Endothelial cell of umbilical vein (primary cell): Measurements from ENCODE around the gene ARMH3.

Source experiments
- CTCF ChIP-seq, 2 donors: IDR thresholded peaks; 1 replicate in 1 of 2; 2 replicates in 1 of 2; pipeline ENCODE4 v1.5.1; 2011; ENCODE audit warnings: low read length in 2 of 2, mild to moderate bottlenecking in 2 of 2, moderate library complexity in 2 of 2, control low read depth in 1 of 2, inconsistent platforms in 1 of 2, low read depth in 1 of 2; ENCODE audit not compliant: insufficient read depth in 1 of 2; ENCODE audit errors: extremely low read depth in 1 of 2
- EZH2 ChIP-seq: IDR thresholded peaks from 2 replicates; pipeline ENCODE4 v1.6.1; 2012; ENCODE audit warnings: borderline replicate concordance, low read depth, mild to moderate bottlenecking, moderate library complexity, low read length, inconsistent platforms; ENCODE audit not compliant: severe bottlenecking
- FOS ChIP-seq: IDR thresholded peaks from 2 replicates; pipeline ENCODE4 v1.6.1; 2011; ENCODE audit warnings: mild to moderate bottlenecking, low read length, moderate library complexity, borderline replicate concordance; ENCODE audit not compliant: insufficient read depth
- GATA2 ChIP-seq: IDR thresholded peaks from 2 replicates; pipeline ENCODE4 v1.7.0; 2011; ENCODE audit warnings: low read depth, mild to moderate bottlenecking, moderate library complexity, mixed read lengths, low read length; ENCODE audit not compliant: insufficient read length, insufficient read depth
- POLR2A ChIP-seq: IDR thresholded peaks from 2 replicates; pipeline ENCODE4 v1.6.1; 2012; ENCODE audit warnings: low read depth, mild to moderate bottlenecking, control low read depth, low read length
- POLR2AphosphoS5 ChIP-seq: IDR thresholded peaks from 2 replicates; pipeline ENCODE4 v1.6.1; 2012; ENCODE audit warnings: low read depth, mild to moderate bottlenecking, control low read depth, low read length, moderate library complexity; ENCODE audit not compliant: insufficient read depth
- TF ChIP-seq, protein P1 (sequence below): IDR thresholded peaks from 2 replicates; pipeline ENCODE4 v1.6.1; 2011; ENCODE audit not compliant: insufficient read depth, insufficient read length

GRCh38 chr10:102068216-102068615, 12.2 kb upstream of the ARMH3 start:
- no peak for TF ChIP-seq CTCF (IDR thresholded peaks at IDR 0.05; ENCODE audit: extremely low read depth in 1 of 2, insufficient read depth in 1 of 2, low read depth in 1 of 2, low read length in 2 of 2)
- no peak for TF ChIP-seq EZH2
- no peak for TF ChIP-seq POLR2A
- no peak for TF ChIP-seq GATA2
- TF ChIP-seq POLR2AphosphoS5 = no peak
- TF ChIP-seq FOS = no peak
- TF ChIP-seq, protein P1, sequence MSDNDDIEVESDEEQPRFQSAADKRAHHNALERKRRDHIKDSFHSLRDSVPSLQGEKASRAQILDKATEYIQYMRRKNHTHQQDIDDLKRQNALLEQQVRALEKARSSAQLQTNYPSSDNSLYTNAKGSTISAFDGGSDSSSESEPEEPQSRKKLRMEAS = no peak
